HepG2 (cell line): ENCODE data around the gene PNPLA2. TPM values are rescaled to one million over a fixed set of nuclear protein-coding genes. Genes with fewer than 3 reads are reported as not detected.

Experiments used
- ATF5 ChIP-seq: sonication (generic); formaldehyde crosslinking; IDR thresholded peaks from 2 replicates; pipeline ENCODE4 v1.4.0; 2020; ENCODE audit warnings: mild to moderate bottlenecking, low read depth, missing genetic modification reagents
- CC2D1A ChIP-seq: sonication (generic); formaldehyde crosslinking; IDR thresholded peaks from 2 replicates; pipeline ENCODE4 v1.8.1; 2023; ENCODE audit warnings: mild to moderate bottlenecking, missing genetic modification reagents
- CENPT ChIP-seq: sonication (generic); formaldehyde crosslinking; IDR thresholded peaks from 2 replicates; pipeline ENCODE4 v1.8.0; 2022; ENCODE audit warnings: low read depth, mild to moderate bottlenecking, moderate library complexity, missing genetic modification reagents
- DPF2 ChIP-seq: sonication (generic); formaldehyde crosslinking; IDR thresholded peaks from 2 replicates; pipeline ENCODE4 v1.4.0; 2020; ENCODE audit warnings: mild to moderate bottlenecking, low read depth, missing genetic modification reagents, borderline replicate concordance
- E2F5 ChIP-seq: sonication (generic); formaldehyde crosslinking; conservative IDR thresholded peaks from 2 replicates; pipeline ENCODE4 v1.4.0; 2020; ENCODE audit warnings: missing genetic modification reagents
- FLYWCH1 ChIP-seq: sonication (generic); formaldehyde crosslinking; IDR thresholded peaks from 2 replicates; pipeline ENCODE4 v1.8.1; 2023; ENCODE audit warnings: mild to moderate bottlenecking, missing genetic modification reagents
- HOXA5 ChIP-seq: sonication (generic); formaldehyde crosslinking; IDR thresholded peaks from 2 replicates; pipeline ENCODE4 v1.4.0; 2020; ENCODE audit warnings: missing genetic modification reagents
- NBN ChIP-seq: fragments of 450-650 bp; conservative IDR thresholded peaks from 2 replicates; pipeline ENCODE4 v1.6.1; 2017
- NFE2 ChIP-seq: sonication (generic); formaldehyde crosslinking; IDR thresholded peaks from 2 replicates; pipeline ENCODE4 v1.4.0; 2020; ENCODE audit warnings: missing genetic modification reagents
- NPAS2 ChIP-seq: sonication (generic); formaldehyde crosslinking; IDR thresholded peaks from 2 replicates; pipeline ENCODE4 v1.8.0; 2022; ENCODE audit warnings: mild to moderate bottlenecking, missing genetic modification reagents, borderline replicate concordance
- PHF5A ChIP-seq: IDR thresholded peaks from one replicate; pipeline ENCODE4 v1.6.1; 2018; ENCODE audit warnings: low read depth, missing genetic modification reagents; ENCODE audit not compliant: unreplicated experiment
- PITX1 ChIP-seq: sonication (generic); formaldehyde crosslinking; IDR thresholded peaks from 2 replicates; pipeline ENCODE4 v1.5.1; 2020; ENCODE audit warnings: mild to moderate bottlenecking, missing genetic modification reagents
- RBFOX2 ChIP-seq: fragments of 200-400 bp; formaldehyde crosslinking; IDR thresholded peaks from 2 replicates; pipeline ENCODE4 v1.6.1; 2017; ENCODE audit warnings: low read depth, mild to moderate bottlenecking, low read length
- TCF7 ChIP-seq: sonication (generic); IDR thresholded peaks from 2 replicates; pipeline ENCODE4 v1.6.1; 2016; ENCODE audit warnings: antibody characterized with exemption, low read depth
- TFDP1 ChIP-seq: IDR thresholded peaks from 2 replicates; pipeline ENCODE4 v1.6.1; 2016; ENCODE audit warnings: missing compliant biosample characterization, missing genetic modification reagents, borderline replicate concordance
- XBP1 ChIP-seq: sonication (generic); formaldehyde crosslinking; IDR thresholded peaks from 2 replicates; pipeline ENCODE4 v1.5.0; 2020; ENCODE audit warnings: missing genetic modification reagents
- ZBTB20 ChIP-seq: sonication (generic); formaldehyde crosslinking; IDR thresholded peaks from 2 replicates; pipeline ENCODE4 v1.8.1; 2023; ENCODE audit warnings: missing genetic modification reagents, low read depth, mild to moderate bottlenecking, borderline replicate concordance
- ZNF326 ChIP-seq: sonication (generic); formaldehyde crosslinking; IDR thresholded peaks from 2 replicates; pipeline ENCODE4 v1.4.0; 2020; ENCODE audit warnings: missing genetic modification reagents, borderline replicate concordance
- ZNF546 ChIP-seq: sonication (generic); formaldehyde crosslinking; conservative IDR thresholded peaks from 2 replicates; pipeline ENCODE4 v1.8.1; 2023; ENCODE audit warnings: mild to moderate bottlenecking, missing genetic modification reagents
- ZNF644 ChIP-seq: IDR thresholded peaks from 2 replicates; pipeline ENCODE4 v1.6.1; 2016; ENCODE audit warnings: low read depth
- polyA plus RNA-seq, 8 experiments: library from polyadenylated mRNA; depleted of rRNA in 3 of 8; stranded (reverse) in 7 of 8; unstranded in 1 of 8; fragments of >200 nt; fragmentation: Illumina TruSeq in 4 of 8; extraction: Trizol in 4 of 8; gene quantifications; 2 replicates each; pipeline versions ENCODE4 v1.2.1 to v1.2.3, GENCODE V29; 2011 to 2016; ENCODE audit warnings: low read depth in 4 of 8, missing spikeins in 1 of 8, mixed read lengths in 1 of 8; ENCODE audit not compliant: insufficient read depth in 1 of 8
- total RNA-seq, 5 experiments: library from RNA; depleted of rRNA; stranded (reverse); fragments of >200 nt; fragmentation: Illumina TruSeq; extraction: Trizol; gene quantifications; 2 replicates each; pipeline ENCODE4 v1.2.3, GENCODE V29; 2016; ENCODE audit warnings: low read depth in 1 of 5
- TF ChIP-seq, protein P1 (sequence below): sonication (generic); formaldehyde crosslinking; IDR thresholded peaks from 2 replicates; pipeline ENCODE4 v1.4.0; 2020; ENCODE audit warnings: missing genetic modification reagents, borderline replicate concordance
- TF ChIP-seq, protein P2 (sequence below): IDR thresholded peaks from 2 replicates; pipeline ENCODE4 v1.6.1; 2016; ENCODE audit warnings: low read depth, control low read depth
- TF ChIP-seq, protein P3 (sequence below): sonication (generic); formaldehyde crosslinking; IDR thresholded peaks from 2 replicates; pipeline ENCODE4 v1.8.0; 2022; ENCODE audit warnings: mild to moderate bottlenecking, missing genetic modification reagents, borderline replicate concordance

The PNPLA2 gene
- total and polyA plus RNA-seq, 2 of the 13 experiments (the other 11 are each of a cell fraction or from before 2014, with no cell fraction given) = 10.5 to 43.2 TPM

GRCh38 chr11:842370-843002 is 23.8 kb downstream of the PNPLA2 start, which contains the start of the genes POLR2L and TSPAN4 (continued):
- TF ChIP-seq E2F5 (CRISPR knock-in tag) (peak; percentile 77), CENPT (no peak), ATF5 (CRISPR knock-in tag) (no peak; the same call in 1 of the 2 replicates), CC2D1A (CRISPR knock-in tag) (no peak), ZNF546 (CRISPR knock-in tag) (peak; percentile 70; the same call in 1 of the 2 replicates), ZBTB20 (no peak), PITX1 (CRISPR knock-in tag) (0 out of 2 replicates have a peak, but pooled peaks have one; percentile 8), FLYWCH1 (CRISPR knock-in tag) (no peak), HOXA5 (CRISPR knock-in tag) (peak; percentile 20; the same call in 1 of the 2 replicates), ZNF644 (CRISPR knock-in tag) (no peak), NPAS2 (CRISPR knock-in tag) (no peak), PHF5A (CRISPR knock-in tag) (no peak), TCF7 (no peak), DPF2 (CRISPR knock-in tag) (no peak), ZNF326 (CRISPR knock-in tag) (no peak), XBP1 (CRISPR knock-in tag) (no peak), NFE2 (no peak), RBFOX2 (peak; percentile 95), TFDP1 (peak; percentile 84; the same call in 1 of the 2 replicates), NBN (no peak)
- TF ChIP-seq, protein P1, sequence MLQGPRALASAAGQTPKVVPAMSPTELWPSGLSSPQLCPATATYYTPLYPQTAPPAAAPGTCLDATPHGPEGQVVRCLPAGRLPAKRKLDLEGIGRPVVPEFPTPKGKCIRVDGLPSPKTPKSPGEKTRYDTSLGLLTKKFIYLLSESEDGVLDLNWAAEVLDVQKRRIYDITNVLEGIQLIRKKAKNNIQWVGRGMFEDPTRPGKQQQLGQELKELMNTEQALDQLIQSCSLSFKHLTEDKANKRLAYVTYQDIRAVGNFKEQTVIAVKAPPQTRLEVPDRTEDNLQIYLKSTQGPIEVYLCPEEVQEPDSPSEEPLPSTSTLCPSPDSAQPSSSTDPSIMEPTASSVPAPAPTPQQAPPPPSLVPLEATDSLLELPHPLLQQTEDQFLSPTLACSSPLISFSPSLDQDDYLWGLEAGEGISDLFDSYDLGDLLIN (CRISPR knock-in tag) = no peak
- TF ChIP-seq, protein P2, sequence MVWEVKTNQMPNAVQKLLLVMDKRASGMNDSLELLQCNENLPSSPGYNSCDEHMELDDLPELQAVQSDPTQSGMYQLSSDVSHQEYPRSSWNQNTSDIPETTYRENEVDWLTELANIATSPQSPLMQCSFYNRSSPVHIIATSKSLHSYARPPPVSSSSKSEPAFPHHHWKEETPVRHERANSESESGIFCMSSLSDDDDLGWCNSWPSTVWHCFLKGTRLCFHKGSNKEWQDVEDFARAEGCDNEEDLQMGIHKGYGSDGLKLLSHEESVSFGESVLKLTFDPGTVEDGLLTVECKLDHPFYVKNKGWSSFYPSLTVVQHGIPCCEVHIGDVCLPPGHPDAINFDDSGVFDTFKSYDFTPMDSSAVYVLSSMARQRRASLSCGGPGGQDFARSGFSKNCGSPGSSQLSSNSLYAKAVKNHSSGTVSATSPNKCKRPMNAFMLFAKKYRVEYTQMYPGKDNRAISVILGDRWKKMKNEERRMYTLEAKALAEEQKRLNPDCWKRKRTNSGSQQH (CRISPR knock-in tag) = peak; percentile 21; the same call in 1 of the 2 replicates
- TF ChIP-seq, protein P3, sequence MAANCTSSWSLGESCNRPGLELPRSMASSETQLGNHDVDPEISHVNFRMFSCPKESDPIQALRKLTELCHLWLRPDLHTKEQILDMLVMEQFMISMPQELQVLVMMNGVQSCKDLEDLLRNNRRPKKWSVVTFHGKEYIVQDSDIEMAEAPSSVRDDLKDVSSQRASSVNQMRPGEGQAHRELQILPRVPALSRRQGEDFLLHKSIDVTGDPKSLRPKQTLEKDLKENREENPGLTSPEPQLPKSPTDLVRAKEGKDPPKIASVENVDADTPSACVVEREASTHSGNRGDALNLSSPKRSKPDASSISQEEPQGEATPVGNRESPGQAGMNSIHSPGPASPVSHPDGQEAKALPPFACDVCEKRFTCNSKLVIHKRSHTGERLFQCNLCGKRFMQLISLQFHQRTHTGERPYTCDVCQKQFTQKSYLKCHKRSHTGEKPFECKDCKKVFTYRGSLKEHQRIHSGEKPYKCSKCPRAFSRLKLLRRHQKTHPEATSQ = peak; percentile 77; the same call in 1 of the 2 replicates
